GM12878 (cell line): ENCODE results near the gene POLN. TPM values are rescaled to one million over a fixed set of nuclear protein-coding genes. Genes with fewer than 3 reads are reported as not detected.

ENCODE experiments used
- ATAC-seq: fragments of 200-7000 bp; cut with Tn5 transposase; 3 replicates; pipeline ENCODE4 v1.9.1; 2020; ENCODE audit warnings: mild to moderate bottlenecking, moderate library complexity
- BruUV-seq: library from RNA; stranded (reverse); fragments of 400-500 nt; replicated peaks from 2 replicates; lab custom pipeline; 2021; lab: Mats Ljungman, UMichigan
- CTCF ChIA-PET: fragments of 300-600 bp; sonication (Branson Sonifier 250); formaldehyde crosslinking; extraction: SDS; loops from one replicate; lab custom pipeline; 2021; ENCODE audit warnings: inconsistent platforms; lab: Yijun Ruan, JAX
- POLR2A ChIA-PET: fragments of 350-600 bp; formaldehyde crosslinking; extraction: SDS; loops from one replicate; lab custom pipeline; 2021; ENCODE audit warnings: inconsistent platforms; lab: Charles Lee
- RAD21 ChIA-PET: fragments of 300-600 bp; sonication (Branson Sonifier 250); formaldehyde crosslinking; loops from one replicate; lab custom pipeline; 2023; ENCODE audit warnings: antibody characterized with exemption; ENCODE audit not compliant: unreplicated experiment; lab: Charles Lee
- SMC1A ChIA-PET: fragments of 300-600 bp; sonication (Branson Sonifier 250); formaldehyde crosslinking; loops from one replicate; lab custom pipeline; 2023; ENCODE audit not compliant: unreplicated experiment, uncharacterized antibody; lab: Charles Lee
- DNase-seq: peaks from one replicate; pipeline ENCODE4 v3.0.0-alpha.2; 2011; ENCODE audit warnings: low read depth, low spot score
- FAIRE-seq: peaks from 3 replicates; lab custom pipeline; 2011; peaks lifted over from hg19 to GRCh38; lab: Jason Lieb, UNC
- H2AFZ ChIP-seq: 2 replicates; pipeline ENCODE4 v1.6.0; 2011; ENCODE audit warnings: low read depth, low read length, control low read depth; ENCODE audit not compliant: control insufficient read depth
- H3K27ac ChIP-seq: 2 replicates; pipeline ENCODE4 v1.5.1; 2011; ENCODE audit warnings: control low read depth; ENCODE audit not compliant: control insufficient read depth, insufficient read depth
- H3K27me3 ChIP-seq, 2 experiments: replicated peaks in 1 of 2; 2 replicates each; pipeline versions ENCODE4 v1.6.0 to v1.6.1; 2011; ENCODE audit warnings: low read length in 1 of 2; ENCODE audit not compliant: control insufficient read depth in 2 of 2, insufficient read depth in 2 of 2
- H3K36me3 ChIP-seq, 2 experiments: 2 replicates each; pipeline ENCODE4 v1.5.1; 2011; ENCODE audit warnings: low read length in 1 of 2; ENCODE audit not compliant: control insufficient read depth in 2 of 2, insufficient read depth in 2 of 2
- H3K4me1 ChIP-seq: 2 replicates; pipeline ENCODE4 v1.6.1; 2011; ENCODE audit warnings: mild to moderate bottlenecking, low read length, moderate library complexity, mixed read lengths; ENCODE audit not compliant: control insufficient read depth, insufficient read depth
- H3K4me2 ChIP-seq: 2 replicates; pipeline ENCODE4 v1.6.0; 2011; ENCODE audit warnings: control low read depth; ENCODE audit not compliant: control insufficient read depth, insufficient read depth
- H3K4me3 ChIP-seq: fragments of 200-600 bp; sonication (generic); 2 replicates; pipeline ENCODE4 v1.5.1; 2016
- H3K79me2 ChIP-seq: 2 replicates; pipeline ENCODE4 v1.6.0; 2011; ENCODE audit warnings: low read length; ENCODE audit not compliant: control insufficient read depth, insufficient read depth
- H3K9ac ChIP-seq: 2 replicates; pipeline ENCODE4 v1.8.0; 2011; ENCODE audit warnings: low read length, control low read depth, mixed read lengths; ENCODE audit not compliant: control insufficient read depth, insufficient read depth
- H3K9me3 ChIP-seq: replicated peaks from 3 replicates; pipeline ENCODE4 v1.5.1; 2011; ENCODE audit warnings: mild to moderate bottlenecking, low read length; ENCODE audit not compliant: control insufficient read depth, insufficient read depth
- H4K20me1 ChIP-seq: 2 replicates; pipeline ENCODE4 v1.6.0; 2011; ENCODE audit not compliant: control insufficient read depth, insufficient read depth
- E2F4 ChIP-seq: IDR thresholded peaks from 2 replicates; pipeline ENCODE4 v1.6.1; 2012; ENCODE audit warnings: low read depth, low read length, improper control_type of control experiment
- PML ChIP-seq: IDR thresholded peaks from 2 replicates; pipeline ENCODE4 v1.6.1; 2012; ENCODE audit warnings: low read length, inconsistent platforms
- SMARCA5 ChIP-seq: fragments of 450-650 bp; IDR thresholded peaks from 2 replicates; pipeline ENCODE4 v1.6.1; 2017; ENCODE audit warnings: mild to moderate bottlenecking
- TCF3 ChIP-seq: IDR thresholded peaks from 2 replicates; pipeline ENCODE4 v1.6.1; 2012; ENCODE audit warnings: low read depth, mild to moderate bottlenecking, low read length, borderline replicate concordance; ENCODE audit not compliant: insufficient read depth
- TCF7 ChIP-seq: IDR thresholded peaks from 2 replicates; pipeline ENCODE4 v1.6.1; 2014; ENCODE audit warnings: antibody characterized with exemption, borderline replicate concordance
- in situ Hi-C: fragments of 300-500 bp; cut with MboI; formaldehyde crosslinking; loops from 9 replicates; pipeline ENCODE4 v1.14.3; 2018; ENCODE audit warnings: mixed read lengths
- intact Hi-C: fragments of 100-400 bp; cut with micrococcal nuclease; formaldehyde crosslinking; loops from one replicate; pipeline ENCODE4 v1.14.2; 2022; ENCODE audit not compliant: unreplicated experiment
- polyA plus RNA-seq, 11 experiments: library from polyadenylated mRNA; depleted of rRNA in 4 of 11; unstranded in 6 of 11; stranded (reverse) in 5 of 11; fragments of >200 nt; fragmentation: Nextera tagmentation in 4 of 11; fragmentation: Illumina TruSeq in 1 of 11; extraction: Ambion mirVana in 4 of 11; extraction: Trizol in 1 of 11; gene quantifications; 1 replicate in 1 of 11; 2 replicates in 10 of 11; pipeline versions ENCODE4 v1.2.1 to v1.2.3, GENCODE V29; 2011 to 2016; ENCODE audit warnings: inconsistent platforms in 2 of 11, missing spikeins in 2 of 11, low read depth in 1 of 11
- total RNA-seq, 4 experiments: library from RNA; depleted of rRNA in 3 of 4; stranded (reverse); fragments of >200 nt in 3 of 4; fragmentation: Illumina TruSeq in 1 of 4; extraction: Trizol in 1 of 4; gene quantifications; 2 replicates each; pipeline versions ENCODE4 v1.2.1 to v1.2.3, GENCODE V29; 2013 to 2021
- TF ChIP-seq, protein P1 (sequence below): fragments of 450-650 bp; formaldehyde crosslinking; IDR thresholded peaks from 2 replicates; pipeline ENCODE4 v1.4.0; 2020; ENCODE audit warnings: mild to moderate bottlenecking, moderate library complexity

The POLN gene
- total and polyA plus RNA-seq, 10 of the 15 experiments (the other 5 are each of a cell fraction or from before 2014, with no cell fraction given), result 0.09 to 2.0 (median 0.95) TPM; not detected in 1

GRCh38 chr4:2183394-2183793 is 58.5 kb downstream of the POLN start:
- Histone ChIP-seq H3K36me3 (no peaks in the 10 kb centered on the region), H4K20me1 (no peaks in the 10 kb centered on the region), H2AFZ (no peak overlapping the region), H3K9ac (no peak overlapping the region), H3K27me3 (no peaks in the 10 kb centered on the region), H3K4me1 (no peaks in the 10 kb centered on the region), H3K9me3 (no peaks in the 10 kb centered on the region), H3K4me3 (no peak overlapping the region), H3K79me2 (no peaks in the 10 kb centered on the region), H3K27ac (no peak overlapping the region), H3K4me2 (no peak overlapping the region)
- no peak for DNase-seq
- SMC1A ChIA-PET, result no interaction called here
- CTCF ChIA-PET, result no interaction called here
- in situ Hi-C loops, result no loop called here
- ATAC-seq, result no peak
- TF ChIP-seq TCF7 (no peak), E2F4 (no peak), PML (no peak), SMARCA5 (no peak), TCF3 (no peak)
- TF ChIP-seq, protein P1, sequence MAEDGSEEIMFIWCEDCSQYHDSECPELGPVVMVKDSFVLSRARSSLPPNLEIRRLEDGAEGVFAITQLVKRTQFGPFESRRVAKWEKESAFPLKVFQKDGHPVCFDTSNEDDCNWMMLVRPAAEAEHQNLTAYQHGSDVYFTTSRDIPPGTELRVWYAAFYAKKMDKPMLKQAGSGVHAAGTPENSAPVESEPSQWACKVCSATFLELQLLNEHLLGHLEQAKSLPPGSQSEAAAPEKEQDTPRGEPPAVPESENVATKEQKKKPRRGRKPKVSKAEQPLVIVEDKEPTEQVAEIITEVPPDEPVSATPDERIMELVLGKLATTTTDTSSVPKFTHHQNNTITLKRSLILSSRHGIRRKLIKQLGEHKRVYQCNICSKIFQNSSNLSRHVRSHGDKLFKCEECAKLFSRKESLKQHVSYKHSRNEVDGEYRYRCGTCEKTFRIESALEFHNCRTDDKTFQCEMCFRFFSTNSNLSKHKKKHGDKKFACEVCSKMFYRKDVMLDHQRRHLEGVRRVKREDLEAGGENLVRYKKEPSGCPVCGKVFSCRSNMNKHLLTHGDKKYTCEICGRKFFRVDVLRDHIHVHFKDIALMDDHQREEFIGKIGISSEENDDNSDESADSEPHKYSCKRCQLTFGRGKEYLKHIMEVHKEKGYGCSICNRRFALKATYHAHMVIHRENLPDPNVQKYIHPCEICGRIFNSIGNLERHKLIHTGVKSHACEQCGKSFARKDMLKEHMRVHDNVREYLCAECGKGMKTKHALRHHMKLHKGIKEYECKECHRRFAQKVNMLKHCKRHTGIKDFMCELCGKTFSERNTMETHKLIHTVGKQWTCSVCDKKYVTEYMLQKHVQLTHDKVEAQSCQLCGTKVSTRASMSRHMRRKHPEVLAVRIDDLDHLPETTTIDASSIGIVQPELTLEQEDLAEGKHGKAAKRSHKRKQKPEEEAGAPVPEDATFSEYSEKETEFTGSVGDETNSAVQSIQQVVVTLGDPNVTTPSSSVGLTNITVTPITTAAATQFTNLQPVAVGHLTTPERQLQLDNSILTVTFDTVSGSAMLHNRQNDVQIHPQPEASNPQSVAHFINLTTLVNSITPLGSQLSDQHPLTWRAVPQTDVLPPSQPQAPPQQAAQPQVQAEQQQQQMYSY (CRISPR knock-in tag), result no peak
- POLR2A ChIA-PET, result interaction anchor here (0.5 kb wide), 1 partner anchor 94 kb away, joined by 5 read pairs; no protein-coding TSS in a partner anchor
- intact Hi-C loops, result loop anchor here (5.0 to 10.0 kb wide), 2 partner anchors 179 to 261 kb away; partner anchors contain the start of gene NELFA
- no peak for FAIRE-seq
- no TSS peak for BruUV-seq
- RAD21 ChIA-PET, result no interaction called here
